B cell (primary cell): ENCODE measurements around the gene MVD. TPM values are rescaled to one million over a fixed set of nuclear protein-coding genes. Genes with fewer than 3 reads are reported as not detected.

ENCODE experiments used
- ATAC-seq: fragments of 200-7000 bp; cut with Tn5 transposase; one replicate; pipeline ENCODE4 v1.10.0; 2021; ENCODE audit warnings: low read depth, mild to moderate bottlenecking, moderate number of reproducible peaks, moderate library complexity
- CTCF ChIA-PET: fragments of 350-600 bp; sonication (Branson Sonifier 250); formaldehyde crosslinking; loops from one replicate; lab custom pipeline; 2021; ENCODE audit warnings: antibody characterized with exemption, inconsistent platforms; lab: Charles Lee
- POLR2A ChIA-PET: fragments of 350-600 bp; sonication (Branson Sonifier 250); formaldehyde crosslinking; loops from one replicate; lab custom pipeline; 2021; ENCODE audit warnings: antibody characterized with exemption; lab: Charles Lee
- DNase-seq: peaks from one replicate; pipeline ENCODE4 v3.0.0; 2013
- H2AFZ ChIP-seq: 2 replicates; pipeline ENCODE4 v1.6.1; 2012; ENCODE audit warnings: mild to moderate bottlenecking, low read depth, low read length; ENCODE audit not compliant: insufficient read depth, poor library complexity, severe bottlenecking
- H3K27ac ChIP-seq, 2 donors: 1 replicate in 1 of 2; 2 replicates in 1 of 2; pipeline ENCODE4 v1.5.1; 2012 to 2013; ENCODE audit warnings: low read length in 2 of 2, mild to moderate bottlenecking in 2 of 2, moderate library complexity in 1 of 2
- H3K27me3 ChIP-seq, 4 experiments: fragments of 200-600 bp in 1 of 4; sonication (generic) in 1 of 4; replicated peaks in 1 of 4; 1 replicate in 2 of 4; 2 replicates in 2 of 4; pipeline versions ENCODE4 v1.6.1 to v1.7.0; 2013 to 2016; ENCODE audit warnings: low read length in 3 of 4, mild to moderate bottlenecking in 2 of 4, mixed read lengths in 1 of 4, moderate library complexity in 1 of 4; ENCODE audit not compliant: insufficient read depth in 4 of 4, control insufficient read depth in 3 of 4; ENCODE audit errors: control extremely low read depth in 1 of 4
- H3K36me3 ChIP-seq, 2 experiments: replicated peaks in 1 of 2; 1 replicate in 1 of 2; 2 replicates in 1 of 2; pipeline versions ENCODE4 v1.6.1 to v1.7.1; 2013; ENCODE audit warnings: low read length in 1 of 2; ENCODE audit not compliant: insufficient read depth in 2 of 2, control insufficient read depth in 1 of 2; ENCODE audit errors: control extremely low read depth in 1 of 2, extremely low read depth in 1 of 2
- H3K4me1 ChIP-seq, 2 donors: fragments of 200-600 bp in 1 of 2; sonication (generic) in 1 of 2; 1 replicate in 1 of 2; 2 replicates in 1 of 2; pipeline versions ENCODE4 v1.5.1 to v1.6.1; 2013 to 2017; ENCODE audit warnings: low read length in 2 of 2; ENCODE audit not compliant: control insufficient read depth in 2 of 2, insufficient read depth in 2 of 2
- H3K4me2 ChIP-seq: replicated peaks from 2 replicates; pipeline ENCODE3; 2012; ENCODE audit warnings: mild to moderate bottlenecking, low read depth, low read length; ENCODE audit not compliant: poor library complexity, severe bottlenecking
- H3K4me3 ChIP-seq, 5 experiments: fragments of 200-600 bp in 1 of 5; sonication (generic) in 1 of 5; 1 replicate in 3 of 5; 2 replicates in 2 of 5; pipeline versions ENCODE4 v1.5.1 to v1.7.0; 2011 to 2016; ENCODE audit warnings: low read length in 4 of 5, mild to moderate bottlenecking in 4 of 5, low read depth in 2 of 5, control low read depth in 1 of 5, moderate library complexity in 1 of 5; ENCODE audit not compliant: insufficient read depth in 1 of 5; ENCODE audit errors: control extremely low read depth in 1 of 5, extremely low read depth in 1 of 5
- H3K79me2 ChIP-seq: fragments of 200-600 bp; sonication (generic); one replicate; pipeline ENCODE4 v1.6.0; 2016; ENCODE audit warnings: low read length; ENCODE audit not compliant: control insufficient read depth, insufficient read depth
- H3K9ac ChIP-seq: fragments of 200-600 bp; sonication (generic); 2 replicates; pipeline ENCODE4 v1.6.1; 2017; ENCODE audit warnings: mild to moderate bottlenecking, low read length, moderate library complexity
- H3K9me3 ChIP-seq, 3 donors: one replicate each; pipeline versions ENCODE4 v1.6.1 to v1.7.1; 2013; ENCODE audit warnings: low read length in 2 of 3; ENCODE audit not compliant: control insufficient read depth in 2 of 3, insufficient read depth in 1 of 3; ENCODE audit errors: control extremely low read depth in 1 of 3
- H4K20me1 ChIP-seq: 2 replicates; pipeline ENCODE4 v1.6.0; 2012; ENCODE audit warnings: mild to moderate bottlenecking, low read length; ENCODE audit not compliant: insufficient read depth, control insufficient read depth, poor library complexity, severe bottlenecking
- H3K27ac Mint-ChIP-seq: one replicate; pipeline ENCODE4 v1.8.0; 2021; ENCODE audit warnings: mixed read lengths
- H3K27me3 Mint-ChIP-seq: one replicate; pipeline ENCODE4 v1.8.0; 2021; ENCODE audit warnings: mixed read lengths
- H3K4me1 Mint-ChIP-seq: one replicate; pipeline ENCODE4 v1.8.0; 2021; ENCODE audit warnings: mixed read lengths
- H3K4me3 Mint-ChIP-seq: one replicate; pipeline ENCODE4 v1.8.0; 2021; ENCODE audit warnings: mixed read lengths
- H3K9me3 Mint-ChIP-seq: one replicate; pipeline ENCODE4 v1.8.0; 2022; ENCODE audit warnings: mixed read lengths; ENCODE audit not compliant: insufficient read depth
- EZH2 ChIP-seq: IDR thresholded peaks from 2 replicates; pipeline ENCODE4 v1.6.1; 2012; ENCODE audit warnings: borderline replicate concordance, low read depth, mild to moderate bottlenecking, moderate library complexity, low read length; ENCODE audit not compliant: insufficient read depth, poor library complexity, severe bottlenecking
- WGBS: methylation state at CpG from one replicate; pipeline ENCODE4 v1.1.5; 2013; ENCODE audit warnings: missing lambda C conversion rate; ENCODE audit not compliant: insufficient coverage; 5-methylcytosine and 5-hydroxymethylcytosine counted together
- intact Hi-C: fragments of 100-400 bp; cut with micrococcal nuclease; formaldehyde crosslinking; loops from one replicate; pipeline ENCODE4 v1.10.0; 2022
- polyA plus RNA-seq: library from polyadenylated mRNA; depleted of rRNA; stranded (reverse); fragments of >200 nt; gene quantifications from 2 replicates; pipeline ENCODE4 v1.2.3, GENCODE V29; 2012
- total RNA-seq, 2 donors: library from RNA; stranded (reverse); fragments of 120-200 nt in 1 of 2; gene quantifications; 1 replicate in 1 of 2; 2 replicates in 1 of 2; pipeline versions ENCODE4 v1.2.3 to v1.2.4, GENCODE V29; 2013 to 2022
- TF ChIP-seq, protein P1 (sequence below): fragments of 200-600 bp; IDR thresholded peaks from one replicate; pipeline ENCODE4 v1.8.0; 2022; ENCODE audit warnings: antibody characterized with exemption, mild to moderate bottlenecking

Gene MVD
- total and polyA plus RNA-seq, 2 donors (not counting 1 experiment from before 2014, with no cell fraction given): 40.9 to 95.4 TPM

DNA sequence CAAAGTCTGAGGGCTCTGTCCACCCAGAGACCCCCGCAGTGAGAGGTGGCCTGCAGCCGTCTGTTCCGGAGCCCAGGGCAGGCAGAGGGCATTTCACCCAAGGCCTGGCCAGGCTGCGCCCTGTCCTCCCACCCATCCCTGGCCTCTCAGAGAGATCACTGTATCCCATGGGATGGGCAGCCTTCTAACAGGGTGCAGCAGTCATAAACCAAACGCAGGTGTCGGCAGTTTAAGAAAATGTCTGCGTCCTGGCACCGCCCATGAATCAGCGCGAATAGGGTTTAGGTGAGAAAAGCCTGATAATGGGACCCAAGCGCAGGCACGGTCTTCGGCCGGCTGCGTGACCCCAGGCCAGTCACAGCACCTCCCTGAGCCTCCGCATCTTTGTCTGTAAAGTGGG lies 17.4 kb downstream of the MVD start:
- H4K20me1 ChIP-seq: peaks cover 98% of the 10 kb centered on the region
- no peak overlapping the region for H3K4me3 Mint-ChIP-seq
- H3K9ac ChIP-seq: no peak overlapping the region
- WGBS: 95% methylated on average over 16 of the region's 16 CpGs
- H3K4me2 ChIP-seq: no peak overlapping the region
- H3K9me3 Mint-ChIP-seq: no peaks in the 10 kb centered on the region
- H3K36me3 ChIP-seq: peaks cover 0 to 68% of the 10 kb centered on the region in 2 experiments
- peaks cover 44 to 63% of the 10 kb centered on the region in 2 donors for H3K4me1 ChIP-seq
- ATAC-seq (no peak), DNase-seq (no peak)
- POLR2A ChIA-PET: interaction anchor here (1.1 kb wide), 1 partner anchor 10 kb away, joined by 3 read pairs; no protein-coding TSS in a partner anchor
- H3K27ac Mint-ChIP-seq: peak overlapping the region; percentile 41
- CTCF ChIA-PET: interaction anchor here (1.7 kb wide), 1 partner anchor 92 kb away, joined by 5 read pairs; no protein-coding TSS in a partner anchor
- TF ChIP-seq, protein P1, sequence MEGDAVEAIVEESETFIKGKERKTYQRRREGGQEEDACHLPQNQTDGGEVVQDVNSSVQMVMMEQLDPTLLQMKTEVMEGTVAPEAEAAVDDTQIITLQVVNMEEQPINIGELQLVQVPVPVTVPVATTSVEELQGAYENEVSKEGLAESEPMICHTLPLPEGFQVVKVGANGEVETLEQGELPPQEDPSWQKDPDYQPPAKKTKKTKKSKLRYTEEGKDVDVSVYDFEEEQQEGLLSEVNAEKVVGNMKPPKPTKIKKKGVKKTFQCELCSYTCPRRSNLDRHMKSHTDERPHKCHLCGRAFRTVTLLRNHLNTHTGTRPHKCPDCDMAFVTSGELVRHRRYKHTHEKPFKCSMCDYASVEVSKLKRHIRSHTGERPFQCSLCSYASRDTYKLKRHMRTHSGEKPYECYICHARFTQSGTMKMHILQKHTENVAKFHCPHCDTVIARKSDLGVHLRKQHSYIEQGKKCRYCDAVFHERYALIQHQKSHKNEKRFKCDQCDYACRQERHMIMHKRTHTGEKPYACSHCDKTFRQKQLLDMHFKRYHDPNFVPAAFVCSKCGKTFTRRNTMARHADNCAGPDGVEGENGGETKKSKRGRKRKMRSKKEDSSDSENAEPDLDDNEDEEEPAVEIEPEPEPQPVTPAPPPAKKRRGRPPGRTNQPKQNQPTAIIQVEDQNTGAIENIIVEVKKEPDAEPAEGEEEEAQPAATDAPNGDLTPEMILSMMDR: no peak
- TF ChIP-seq EZH2: no peak
- H2AFZ ChIP-seq: no peak overlapping the region
- no peak overlapping the region for H3K27ac ChIP-seq
- H3K79me2 ChIP-seq: peaks cover 65% of the 10 kb centered on the region
- no peaks in the 10 kb centered on the region for H3K27me3 Mint-ChIP-seq
- no peak overlapping the region for H3K4me3 ChIP-seq
- peaks cover 0 to 11% (median 0%) of the 10 kb centered on the region in 3 donors for H3K9me3 ChIP-seq
- no peaks in the 10 kb centered on the region for H3K27me3 ChIP-seq
- H3K4me1 Mint-ChIP-seq: peaks cover 65% of the 10 kb centered on the region
- intact Hi-C loops: no loop called here

DNA sequence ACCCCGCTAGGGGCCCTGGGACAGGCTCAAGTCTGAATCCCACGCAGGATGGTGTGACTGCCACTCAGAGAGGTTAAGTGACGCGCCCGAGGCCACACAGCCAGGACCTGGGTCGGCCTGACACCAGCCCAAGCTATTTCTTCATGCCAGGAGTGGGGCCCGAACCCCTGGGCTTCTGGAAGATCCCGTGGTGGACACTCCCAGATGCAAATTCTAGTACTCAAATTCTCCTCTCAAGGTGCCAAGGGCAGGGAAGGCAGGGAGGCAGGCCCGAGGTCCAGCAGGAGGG lies 19.3 kb downstream of the MVD start:
- Histone ChIP-seq H3K79me2 (peaks cover 55% of the 10 kb centered on the region), H3K4me3 (no peak overlapping the region), H4K20me1 (peaks cover 98% of the 10 kb centered on the region), H2AFZ (no peak overlapping the region), H3K4me1 (peaks cover 50 to 67% of the 10 kb centered on the region in 2 donors), H3K36me3 (peaks cover 0 to 58% of the 10 kb centered on the region in 2 experiments), H3K9ac (no peak overlapping the region), H3K27ac (peak overlapping the region in 1 of 2 donors; percentile 33), H3K4me2 (no peak overlapping the region), H3K9me3 (peaks cover 0 to 21% (median 0%) of the 10 kb centered on the region in 3 donors), H3K27me3 (peaks cover 0 to 4% (median 0%) of the 10 kb centered on the region in 4 experiments)
- ChIA-PET CTCF (no interaction called here), POLR2A (interaction anchor here (0.6 to 1.5 kb wide), 2 partner anchors 11 to 51 kb away, joined by 3 read pairs; no protein-coding TSS in a partner anchor)
- DNase-seq (no peak), ATAC-seq (no peak)
- H3K4me3 Mint-ChIP-seq: no peak overlapping the region
- TF ChIP-seq, protein P1: no peak
- no peak for TF ChIP-seq EZH2
- 86% methylated on average over 6 of the region's 9 CpGs for WGBS
- intact Hi-C loops: no loop called here
- no peaks in the 10 kb centered on the region for H3K27me3 Mint-ChIP-seq
- H3K9me3 Mint-ChIP-seq: no peaks in the 10 kb centered on the region
- peaks cover 75% of the 10 kb centered on the region for H3K4me1 Mint-ChIP-seq
- H3K27ac Mint-ChIP-seq: no peak overlapping the region
